ENCODE measurements around the gene CTPS1. TPM values are rescaled to one million over a fixed set of nuclear protein-coding genes. Genes with fewer than 3 reads are reported as not detected.

The CTPS1 gene
- total RNA-seq, 4 donors from 2014 or later, result 19.6 to 47.4 (median 36.5) TPM

GRCh38 chr1:41013796-41014195, 34.3 kb downstream of the CTPS1 start:
- TF ChIP-seq POLR2AphosphoS5 (IDR thresholded peaks at IDR 0.05), result no peak
- TF ChIP-seq CTCF (IDR thresholded peaks at IDR 0.05), result no peak
- no peak for TF ChIP-seq POLR2A (IDR thresholded peaks at IDR 0.05)
- no peak for TF ChIP-seq EP300 (IDR thresholded peaks at IDR 0.05)
- Histone ChIP-seq H3K36me3 (peaks cover 0 to 61% of the 10 kb centered on the region in 2 donors), H3K9me3 (no peaks in the 10 kb centered on the region), H3K27me3 (no peaks in the 10 kb centered on the region), H3K4me1 (peaks cover 0 to 14% (median 0%) of the 10 kb centered on the region in 3 donors), H3K4me3 (no peak overlapping the region), H3K27ac (no peak overlapping the region)
- ATAC-seq, result peak; percentile 71
- WGBS, 2 donors (ENCODE audit: low coverage in 1 of 2), result 73 to 100% methylated on average over 2 of the region's 7 CpGs

GRCh38 chr1:41014871-41015270, 35.4 kb downstream of the CTPS1 start:
- Histone ChIP-seq H3K27ac (no peak overlapping the region), H3K27me3 (no peaks in the 10 kb centered on the region), H3K4me3 (no peak overlapping the region), H3K4me1 (peaks cover 0 to 14% (median 0%) of the 10 kb centered on the region in 3 donors), H3K36me3 (peaks cover 0 to 51% of the 10 kb centered on the region in 2 donors), H3K9me3 (no peaks in the 10 kb centered on the region)
- no peak for TF ChIP-seq CTCF (IDR thresholded peaks at IDR 0.05)
- no peak for TF ChIP-seq POLR2A (IDR thresholded peaks at IDR 0.05)
- no peak for TF ChIP-seq EP300 (IDR thresholded peaks at IDR 0.05)
- no peak for TF ChIP-seq POLR2AphosphoS5 (IDR thresholded peaks at IDR 0.05)
- WGBS, 2 donors (ENCODE audit: low coverage in 1 of 2), result 69 to 95% methylated on average over 6 to 7 of the region's 8 CpGs
- ATAC-seq, result no peak

GRCh38 chr1:41015281-41015896, 35.9 kb downstream of the CTPS1 start:
- 70% methylated on average over 2 of the region's 5 CpGs; no CpG with 5 or more reads in 1 of the 2 donors for WGBS, 2 donors (ENCODE audit: low coverage in 1 of 2)
- Histone ChIP-seq H3K9me3 (no peaks in the 10 kb centered on the region), H3K4me1 (peaks cover 0 to 14% (median 0%) of the 10 kb centered on the region in 3 donors), H3K36me3 (peaks cover 0 to 45% of the 10 kb centered on the region in 2 donors), H3K27me3 (no peaks in the 10 kb centered on the region), H3K4me3 (no peak overlapping the region), H3K27ac (no peak overlapping the region)
- TF ChIP-seq EP300 (IDR thresholded peaks at IDR 0.05), result no peak
- no peak for TF ChIP-seq POLR2AphosphoS5 (IDR thresholded peaks at IDR 0.05)
- no peak for TF ChIP-seq CTCF (IDR thresholded peaks at IDR 0.05)
- no peak for TF ChIP-seq POLR2A (IDR thresholded peaks at IDR 0.05)
- ATAC-seq, result no peak

- Histone ChIP-seq H3K27me3 (no peaks in the 10 kb centered on the region), H3K9me3 (no peaks in the 10 kb centered on the region), H3K36me3 (peaks cover 0 to 39% of the 10 kb centered on the region in 2 donors), H3K27ac (no peak overlapping the region), H3K4me3 (no peak overlapping the region), H3K4me1 (peaks cover 0 to 14% (median 0%) of the 10 kb centered on the region in 3 donors)
- no peak for ATAC-seq
- 73 to 97% methylated on average over 6 to 7 of the region's 13 CpGs for WGBS, 2 donors (ENCODE audit: low coverage in 1 of 2)
- TF ChIP-seq POLR2A (IDR thresholded peaks at IDR 0.05) (no peak), POLR2AphosphoS5 (IDR thresholded peaks at IDR 0.05) (no peak), CTCF (IDR thresholded peaks at IDR 0.05) (no peak), EP300 (IDR thresholded peaks at IDR 0.05) (no peak)
Measured at GRCh38 chr1:41015897-41016470, 36.5 kb downstream of the CTPS1 start.

Measured in gastroesophageal sphincter (tissue), 4 donors.